MM.1S (cell line): ENCODE measurements around the gene SLC2A3.
"Not testable (repeated sequence)": the region's sequence is repeated elsewhere in the genome, so short reads cannot be mapped to it uniquely, and the experiment has no call there.

Experiments
- DNase-seq: peaks from one replicate; pipeline ENCODE4 v3.0.0-alpha.2; 2015
- H2AFZ ChIP-seq: fragments of 300-600 bp; sonication (generic); 2 replicates; pipeline ENCODE4 v1.6.0; 2016; ENCODE audit warnings: antibody characterized with exemption, low read length
- H3F3A ChIP-seq: fragments of 300-600 bp; sonication (generic); 2 replicates; pipeline ENCODE4 v1.6.1; 2016; ENCODE audit warnings: mild to moderate bottlenecking, antibody characterized with exemption, low read length, moderate library complexity, mixed read lengths; ENCODE audit not compliant: insufficient read depth
- H3K27ac ChIP-seq: fragments of 300-600 bp; sonication (generic); 2 replicates; pipeline ENCODE4 v1.5.1; 2016; ENCODE audit warnings: mild to moderate bottlenecking, low read length
- H3K27me3 ChIP-seq: fragments of 300-600 bp; sonication (generic); replicated peaks from 2 replicates; pipeline ENCODE4 v1.6.0; 2016; ENCODE audit warnings: low read length; ENCODE audit not compliant: insufficient read depth
- H3K36me3 ChIP-seq: fragments of 300-600 bp; sonication (generic); replicated peaks from 2 replicates; pipeline ENCODE4 v1.6.1; 2016; ENCODE audit warnings: mild to moderate bottlenecking, low read length, mixed read lengths; ENCODE audit not compliant: insufficient read depth
- H3K4me1 ChIP-seq: fragments of 300-600 bp; sonication (generic); 2 replicates; pipeline ENCODE4 v1.6.1; 2016; ENCODE audit warnings: low read length, mixed read lengths
- H3K4me2 ChIP-seq: fragments of 300-600 bp; sonication (generic); 2 replicates; pipeline ENCODE4 v1.6.0; 2016; ENCODE audit warnings: low read depth, low read length
- H3K4me3 ChIP-seq: fragments of 300-600 bp; sonication (generic); 2 replicates; pipeline ENCODE4 v1.5.1; 2016; ENCODE audit warnings: low read length, mixed read lengths
- H3K79me2 ChIP-seq: fragments of 300-600 bp; sonication (generic); 2 replicates; pipeline ENCODE4 v1.6.1; 2016; ENCODE audit warnings: mixed run types, low read length, mixed read lengths
- H3K9ac ChIP-seq: fragments of 300-600 bp; sonication (generic); 2 replicates; pipeline ENCODE4 v1.6.1; 2016; ENCODE audit warnings: low read length, mixed read lengths
- H3K9me2 ChIP-seq: fragments of 300-600 bp; sonication (generic); replicated peaks from 2 replicates; pipeline ENCODE4 v1.6.1; 2016; ENCODE audit warnings: mild to moderate bottlenecking, low read length, mixed read lengths; ENCODE audit not compliant: insufficient read depth
- H3K9me3 ChIP-seq: fragments of 300-600 bp; sonication (generic); replicated peaks from 2 replicates; pipeline ENCODE4 v1.6.1; 2016; ENCODE audit warnings: mild to moderate bottlenecking, low read length, mixed read lengths; ENCODE audit not compliant: insufficient read depth
- H4K20me1 ChIP-seq: fragments of 300-600 bp; sonication (generic); 2 replicates; pipeline ENCODE4 v1.6.1; 2016; ENCODE audit warnings: mild to moderate bottlenecking, low read length, moderate library complexity, mixed read lengths; ENCODE audit not compliant: insufficient read depth
- EZH2 ChIP-seq: fragments of 300-600 bp; sonication (generic); optimal IDR thresholded peaks from 2 replicates; pipeline ENCODE3; 2017; ENCODE audit warnings: low read depth, mild to moderate bottlenecking, antibody characterized with exemption, low read length, mixed read lengths
- EZH2phosphoT487 ChIP-seq: fragments of 300-600 bp; sonication (generic); IDR thresholded peaks from 2 replicates; pipeline ENCODE4 v1.6.1; 2018; ENCODE audit warnings: antibody characterized with exemption, low read length
- TF ChIP-seq, protein P1 (sequence below): fragments of 300-600 bp; sonication (generic); IDR thresholded peaks from 2 replicates; pipeline ENCODE4 v1.5.1; 2016; ENCODE audit warnings: antibody characterized with exemption, low read length, mixed read lengths

Gene SLC2A3

GRCh38 chr12:7947011-7947410, 11.0 kb upstream of the SLC2A3 start:
- Histone ChIP-seq H3K27me3 (no peaks in the 10 kb centered on the region), H3K27ac (no peak overlapping the region), H3K4me3 (no peak overlapping the region), H3F3A (no peaks in the 10 kb centered on the region), H2AFZ (no peak overlapping the region), H3K79me2 (no peaks in the 10 kb centered on the region), H3K4me1 (no peaks in the 10 kb centered on the region), H3K9me3 (no peaks in the 10 kb centered on the region), H3K4me2 (no peak overlapping the region), H3K9me2 (no peaks in the 10 kb centered on the region), H3K36me3 (no peaks in the 10 kb centered on the region), H3K9ac (no peak overlapping the region), H4K20me1 (no peaks in the 10 kb centered on the region)
- no peak for DNase-seq
- no peak for TF ChIP-seq EZH2
- TF ChIP-seq, protein P1, sequence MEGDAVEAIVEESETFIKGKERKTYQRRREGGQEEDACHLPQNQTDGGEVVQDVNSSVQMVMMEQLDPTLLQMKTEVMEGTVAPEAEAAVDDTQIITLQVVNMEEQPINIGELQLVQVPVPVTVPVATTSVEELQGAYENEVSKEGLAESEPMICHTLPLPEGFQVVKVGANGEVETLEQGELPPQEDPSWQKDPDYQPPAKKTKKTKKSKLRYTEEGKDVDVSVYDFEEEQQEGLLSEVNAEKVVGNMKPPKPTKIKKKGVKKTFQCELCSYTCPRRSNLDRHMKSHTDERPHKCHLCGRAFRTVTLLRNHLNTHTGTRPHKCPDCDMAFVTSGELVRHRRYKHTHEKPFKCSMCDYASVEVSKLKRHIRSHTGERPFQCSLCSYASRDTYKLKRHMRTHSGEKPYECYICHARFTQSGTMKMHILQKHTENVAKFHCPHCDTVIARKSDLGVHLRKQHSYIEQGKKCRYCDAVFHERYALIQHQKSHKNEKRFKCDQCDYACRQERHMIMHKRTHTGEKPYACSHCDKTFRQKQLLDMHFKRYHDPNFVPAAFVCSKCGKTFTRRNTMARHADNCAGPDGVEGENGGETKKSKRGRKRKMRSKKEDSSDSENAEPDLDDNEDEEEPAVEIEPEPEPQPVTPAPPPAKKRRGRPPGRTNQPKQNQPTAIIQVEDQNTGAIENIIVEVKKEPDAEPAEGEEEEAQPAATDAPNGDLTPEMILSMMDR = no peak
- TF ChIP-seq EZH2phosphoT487 = no peak

DNA sequence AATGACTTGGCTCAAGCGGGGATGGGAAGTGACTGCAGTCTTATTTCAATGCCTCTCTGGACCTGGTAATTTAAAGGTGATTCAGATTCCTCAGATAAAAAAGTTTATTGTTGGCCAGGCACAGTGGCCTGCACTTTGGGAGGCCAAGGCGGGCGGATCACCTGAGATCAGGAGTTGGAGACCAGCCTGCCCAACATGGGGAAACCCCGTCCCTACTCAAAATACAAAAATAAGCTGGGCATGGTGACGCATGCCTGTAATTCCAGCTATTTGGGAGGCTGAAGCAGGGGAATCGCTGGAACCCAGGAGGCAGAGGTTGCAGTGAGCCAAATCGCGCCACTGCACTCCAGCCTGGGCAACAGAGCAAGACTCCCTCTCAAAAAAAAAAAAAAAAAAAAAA, 8.8 kb upstream of the SLC2A3 start:
- DNase-seq, H3K79me2 ChIP-seq, H3K9me3 ChIP-seq, H3K4me3 ChIP-seq, H4K20me1 ChIP-seq, H3K4me1 ChIP-seq, H3K36me3 ChIP-seq, H3K27ac ChIP-seq, H3K9ac ChIP-seq, H3F3A ChIP-seq, H3K9me2 ChIP-seq, H3K4me2 ChIP-seq, H2AFZ ChIP-seq, H3K27me3 ChIP-seq: not testable (repeated sequence)

GRCh38 chr12:7940906-7941305, 4.9 kb upstream of the SLC2A3 start:
- no peaks in the 10 kb centered on the region for H3K79me2 ChIP-seq
- no peak overlapping the region for H3K4me3 ChIP-seq
- peaks cover 4% of the 10 kb centered on the region; the same call in 1 of the 2 replicates for H3K4me1 ChIP-seq
- no peaks in the 10 kb centered on the region for H3K36me3 ChIP-seq
- H3F3A ChIP-seq = no peaks in the 10 kb centered on the region
- no peaks in the 10 kb centered on the region for H3K9me3 ChIP-seq
- H3K9ac ChIP-seq = no peak overlapping the region
- TF ChIP-seq EZH2phosphoT487 (no peak), EZH2 (no peak)
- TF ChIP-seq, protein P1 = no peak
- H3K4me2 ChIP-seq = no peak overlapping the region
- H3K27me3 ChIP-seq = no peaks in the 10 kb centered on the region
- DNase-seq = no peak
- H2AFZ ChIP-seq = no peak overlapping the region
- no peaks in the 10 kb centered on the region for H4K20me1 ChIP-seq
- H3K27ac ChIP-seq = no peak overlapping the region
- H3K9me2 ChIP-seq = no peaks in the 10 kb centered on the region

DNA sequence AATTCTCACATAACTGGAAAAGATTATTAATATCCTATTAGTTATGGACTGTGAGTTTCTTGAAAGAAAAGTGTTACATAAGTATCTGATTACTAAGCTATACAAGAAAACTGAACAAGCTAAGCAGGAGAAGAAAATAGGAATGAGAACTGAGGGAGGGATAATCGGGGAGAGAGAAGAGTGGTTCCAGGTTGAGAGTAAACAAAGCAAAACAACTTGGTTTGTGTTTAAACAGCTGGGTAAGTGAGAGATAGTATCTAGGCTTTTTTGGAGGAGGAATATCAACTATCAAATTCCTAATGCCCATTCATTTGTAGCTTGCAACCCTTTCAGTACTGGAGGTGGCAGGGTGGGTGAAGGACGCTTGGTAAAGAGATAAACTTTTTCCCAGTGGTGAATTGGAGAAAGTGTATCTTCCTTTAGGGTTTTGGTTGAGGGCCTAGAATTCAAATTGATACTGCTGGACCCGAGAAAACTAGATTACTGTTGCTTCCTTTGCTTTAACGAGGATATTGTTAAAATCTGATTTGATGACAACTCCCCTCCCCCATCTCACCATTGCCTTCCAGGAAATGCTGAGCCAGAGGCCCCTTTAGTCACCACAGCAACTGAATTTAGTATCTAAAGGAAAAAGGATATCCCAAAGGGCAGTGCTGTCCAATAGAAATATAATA, 2.0 kb upstream of the SLC2A3 start:
- TF ChIP-seq EZH2 = no peak
- TF ChIP-seq, protein P1 = no peak
- TF ChIP-seq EZH2phosphoT487 = no peak
- Histone ChIP-seq H3K4me2 (no peak overlapping the region), H2AFZ (no peak overlapping the region), H4K20me1 (no peaks in the 10 kb centered on the region), H3F3A (no peaks in the 10 kb centered on the region), H3K79me2 (0 out of 2 replicates have a peak, but pooled peaks cover 4% of the 10 kb centered on the region), H3K36me3 (no peaks in the 10 kb centered on the region), H3K27ac (no peak overlapping the region), H3K9me2 (no peaks in the 10 kb centered on the region), H3K9me3 (no peaks in the 10 kb centered on the region), H3K9ac (no peak overlapping the region), H3K4me3 (no peak overlapping the region), H3K4me1 (peaks cover 13% of the 10 kb centered on the region), H3K27me3 (no peaks in the 10 kb centered on the region)
- DNase-seq = no peak
